ENCODE results near the gene PLCB4. TPM values are rescaled to one million over a fixed set of nuclear protein-coding genes. Genes with fewer than 3 reads are reported as not detected.
A peak's percentile ranks its signal among the peaks of the same experiment; 100 is the strongest.

The PLCB4 gene
- total RNA-seq: 38.0 TPM

DNA sequence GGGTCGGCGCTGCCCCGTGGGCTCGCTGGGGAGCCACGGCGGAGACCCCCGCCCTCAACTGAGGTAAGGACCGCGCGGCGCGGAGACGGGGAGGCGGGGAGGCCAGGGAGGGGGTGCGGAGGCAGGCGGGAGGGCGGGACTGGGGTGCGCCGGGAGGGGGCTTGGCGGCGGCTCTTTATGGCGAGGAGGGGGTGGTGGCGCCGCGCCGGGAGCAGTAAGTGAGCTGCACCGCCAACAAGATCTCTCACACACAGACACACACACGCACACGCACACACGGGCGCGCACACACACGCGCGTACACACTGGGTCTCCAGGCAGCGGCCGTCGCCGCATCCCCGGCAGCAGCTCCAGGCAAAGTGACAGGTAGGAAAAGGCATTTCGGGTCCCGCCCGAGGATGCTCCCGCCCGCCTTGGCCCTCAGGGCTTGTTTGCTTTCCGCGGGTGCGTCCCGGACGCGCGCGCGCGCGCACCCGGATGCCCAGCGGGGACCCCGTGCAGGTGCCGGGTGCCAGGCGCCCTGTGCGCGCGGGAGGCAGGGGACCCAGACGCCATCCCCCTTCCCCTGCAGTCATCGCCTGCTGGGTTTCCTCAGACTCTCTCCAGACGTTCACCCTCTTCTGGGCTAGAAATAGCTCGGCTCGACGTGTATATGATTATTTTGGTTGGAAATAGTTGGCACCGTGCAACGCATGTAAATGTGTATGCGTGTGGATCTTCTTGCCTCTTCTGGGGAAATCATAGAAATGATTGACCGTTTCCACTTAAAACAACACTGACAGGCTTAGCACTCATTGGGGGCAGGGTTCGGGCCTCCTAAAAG is at the start of gene PLCB4:
PLCB4 (plus strand) TSS at position 247 of the 823 bp plus-strand sequence. CDS start 238,728 bp downstream, outside the sequence.
- peak in 1 of 2 donors; percentile 68 for DNase-seq (ENCODE audit: low spot score in 2 of 2)

GRCh38 chr20:9019833-9020232 is 49.1 kb upstream of the PLCB4 start:
- TF ChIP-seq CTCF (IDR thresholded peaks at IDR 0.05): no peak
- H3K36me3 ChIP-seq: no peaks in the 10 kb centered on the region
- H3K4me3 ChIP-seq: no peak overlapping the region
- no peaks in the 10 kb centered on the region for H3K9me3 ChIP-seq
- no peak for DNase-seq (ENCODE audit: low spot score in 2 of 2)
- no peak overlapping the region for H3K27ac ChIP-seq
- intact Hi-C loops (cut with DNase I): no loop called here
- no peaks in the 10 kb centered on the region for H3K4me1 ChIP-seq
- H3K27me3 ChIP-seq: no peaks in the 10 kb centered on the region

More for the DNA sequence above, at the start of gene PLCB4:
- H3K36me3 ChIP-seq: no peaks in the 10 kb centered on the region
- intact Hi-C loops (cut with DNase I): loop anchor here (2.0 to 10.0 kb wide), 4 partner anchors 217 to 766 kb away; partner anchors contain the start of gene PAK5
- peak within 1 kb of the TSS; percentile 85 to 86 for H3K27ac ChIP-seq
- peak within 1 kb of the TSS; percentile 67 to 83 for H3K4me3 ChIP-seq
- no peak for TF ChIP-seq CTCF (IDR thresholded peaks at IDR 0.05)
- H3K27me3 ChIP-seq: no peaks in the 10 kb centered on the region
- peaks cover 0 to 2% of the 10 kb centered on the region in 2 donors for H3K4me1 ChIP-seq
- no peaks in the 10 kb centered on the region for H3K9me3 ChIP-seq

- intact Hi-C loops (cut with DNase I): no loop called here
- Histone ChIP-seq H3K4me1 (no peaks in the 10 kb centered on the region), H3K27ac (no peak overlapping the region), H3K9me3 (no peaks in the 10 kb centered on the region), H3K4me3 (no peak overlapping the region), H3K36me3 (no peaks in the 10 kb centered on the region), H3K27me3 (no peaks in the 10 kb centered on the region)
- TF ChIP-seq CTCF (IDR thresholded peaks at IDR 0.05): no peak
- DNase-seq (ENCODE audit: low spot score in 2 of 2): no peak
Observed at GRCh38 chr20:9021216-9021615, 47.7 kb upstream of the PLCB4 start.

DNA sequence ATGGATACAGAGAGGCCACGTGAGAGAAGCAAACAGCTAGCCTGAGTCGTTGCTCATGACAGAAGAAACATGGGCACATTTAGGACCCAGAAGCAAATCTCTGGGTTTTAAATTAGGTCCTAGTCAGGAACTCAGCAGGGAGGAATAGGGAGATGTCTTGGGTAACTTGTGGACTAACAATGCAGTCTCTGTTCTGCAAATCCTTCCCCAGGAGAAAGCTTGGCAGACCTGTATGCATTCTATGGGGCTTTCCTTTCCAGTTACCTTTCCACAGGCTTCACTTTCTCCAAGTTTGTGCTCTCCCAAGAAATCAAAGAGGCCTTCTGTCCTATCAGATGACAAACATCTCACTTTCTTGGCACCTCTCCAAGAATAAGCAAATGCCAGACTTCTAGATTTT is 47.2 kb upstream of the PLCB4 start:
- Histone ChIP-seq H3K27me3 (no peaks in the 10 kb centered on the region), H3K9me3 (no peaks in the 10 kb centered on the region), H3K4me1 (no peaks in the 10 kb centered on the region), H3K36me3 (no peaks in the 10 kb centered on the region), H3K27ac (no peak overlapping the region), H3K4me3 (no peak overlapping the region)
- intact Hi-C loops (cut with DNase I): no loop called here
- DNase-seq (ENCODE audit: low spot score in 2 of 2): no peak
- no peak for TF ChIP-seq CTCF (IDR thresholded peaks at IDR 0.05)

- H3K4me3 ChIP-seq: no peak overlapping the region
- H3K27ac ChIP-seq: no peak overlapping the region
- intact Hi-C loops (cut with DNase I): no loop called here
- H3K27me3 ChIP-seq: no peaks in the 10 kb centered on the region
- H3K9me3 ChIP-seq: no peaks in the 10 kb centered on the region
- H3K36me3 ChIP-seq: no peaks in the 10 kb centered on the region
- H3K4me1 ChIP-seq: no peaks in the 10 kb centered on the region
- no peak for TF ChIP-seq CTCF (IDR thresholded peaks at IDR 0.05)
- no peak for DNase-seq (ENCODE audit: low spot score in 2 of 2)
Observed at GRCh38 chr20:9022376-9022775, 46.5 kb upstream of the PLCB4 start.
